ENCODE measurements around the gene SYTL3. TPM values are rescaled to one million over a fixed set of nuclear protein-coding genes. Genes with fewer than 3 reads are reported as not detected.
A peak's percentile ranks its signal among the peaks of the same experiment; 100 is the strongest.

The SYTL3 gene
- total and polyA plus RNA-seq, 2 of the 8 experiments (the other 6 are each of a cell fraction or from before 2014, with no cell fraction given): 0.27 to 0.99 TPM

GRCh38 chr6:158757753-158758090 lies 107.9 kb downstream of the SYTL3 start:
- H4K20me1 ChIP-seq (replicated peaks in 1 of 2; ENCODE audit: control insufficient read depth in 1 of 2, insufficient read depth in 2 of 2, low read length in 2 of 2): no peaks in the 10 kb centered on the region
- H3K23ac ChIP-seq (ENCODE audit: insufficient read length): no peak overlapping the region
- H2BK5ac ChIP-seq (ENCODE audit: low read depth, low read length): 0 out of 2 replicates have a peak overlapping the region, but pooled peaks have one; percentile 44
- peaks cover 0 to 20% (median 9%) of the 10 kb centered on the region in 4 experiments; a peak in 6 of 7 replicates for H3K4me1 ChIP-seq (replicated peaks in 1 of 4; ENCODE audit: control insufficient read depth in 3 of 4, insufficient read depth in 4 of 4, low read length in 3 of 4)
- WGBS, 2 experiments (ENCODE audit: extremely low coverage in 1 of 2, insufficient coverage in 1 of 2, insufficient read length in 1 of 2, insufficient replicate concordance in 2 of 2, low coverage in 1 of 2, low lambda C conversion rate in 2 of 2, missing lambda C conversion rate in 1 of 2): 88% methylated on average over 9 of the region's 9 CpGs; no CpG with 5 or more reads in 1 of the 2 experiments
- H3K79me2 ChIP-seq (ENCODE audit: control insufficient read depth in 1 of 2, insufficient read depth in 2 of 2, low read length in 2 of 2): no peaks in the 10 kb centered on the region
- no peaks in the 10 kb centered on the region for H3K9me3 ChIP-seq (ENCODE audit: insufficient read depth in 2 of 2, low read depth in 1 of 2, low read length in 1 of 2)
- H4K5ac ChIP-seq (ENCODE audit: insufficient read length, low read depth, low read length): no peak overlapping the region
- H3K36me3 ChIP-seq (ENCODE audit: control insufficient read depth in 2 of 4, insufficient read depth in 4 of 4, low read length in 3 of 4): no peaks in the 10 kb centered on the region
- peak overlapping the region; percentile 68 for H3K18ac ChIP-seq (ENCODE audit: extremely low read depth, low read length)
- no peak overlapping the region for H3K4ac ChIP-seq (replicated peaks; ENCODE audit: insufficient read length, low read depth, low read length)
- H3K27me3 ChIP-seq (replicated peaks in 1 of 4; ENCODE audit: control insufficient read depth in 3 of 4, extremely low read depth in 1 of 4, insufficient read depth in 3 of 4, low read length in 3 of 4): no peaks in the 10 kb centered on the region
- H3K56ac ChIP-seq (replicated peaks; ENCODE audit: insufficient read length, low read depth, low read length): no peak overlapping the region
- H3K23me2 ChIP-seq (ENCODE audit: low read depth, low read length): no peaks in the 10 kb centered on the region
- no peaks in the 10 kb centered on the region for H3K79me1 ChIP-seq (ENCODE audit: low read depth, low read length)
- peak; percentile 77 for TF ChIP-seq E2F6 (IDR thresholded peaks at IDR 0.05)
- peak; percentile 39; the same call in 1 of the 2 replicates for TF ChIP-seq MAX (IDR thresholded peaks at IDR 0.05)
- TF ChIP-seq JUN (IDR thresholded peaks at IDR 0.05; ENCODE audit: low read depth, low read length): no peak
- peak overlapping the region; percentile 92; the same call in 1 of the 2 replicates for H2BK12ac ChIP-seq (ENCODE audit: low read depth, low read length)
- POLR2A ChIA-PET (ENCODE audit: partially characterized antibody): interaction anchor here (1.3 to 2.2 kb wide), 5 partner anchors 12 to 60 kb away, joined by 4 to 6 read pairs (median 5); no protein-coding TSS in a partner anchor
- FAIRE-seq: no peak
- H3K4me3 ChIP-seq (ENCODE audit: extremely low read depth in 1 of 4, insufficient read depth in 2 of 4, low read depth in 3 of 4, low read length in 4 of 4): no peak overlapping the region
- H3K4me2 ChIP-seq (ENCODE audit: insufficient read depth in 1 of 2, low read depth in 2 of 2, low read length in 2 of 2): no peak overlapping the region
- H2BK15ac ChIP-seq (ENCODE audit: low read length): no peak overlapping the region
- H2BK20ac ChIP-seq (ENCODE audit: low read length): no peak overlapping the region
- no peak overlapping the region for H3K27ac ChIP-seq (ENCODE audit: low read depth, low read length)
- no peak overlapping the region for H3K14ac ChIP-seq (ENCODE audit: insufficient read length)
- no peak overlapping the region for H2AK5ac ChIP-seq (ENCODE audit: low read depth, low read length)
- no peak overlapping the region for H2AFZ ChIP-seq (ENCODE audit: low read length)
- peak overlapping the region; percentile 47 for H2BK120ac ChIP-seq (replicated peaks; ENCODE audit: low read depth, low read length)
- H3K9ac ChIP-seq (replicated peaks in 1 of 4; ENCODE audit: extremely low read depth in 1 of 4, low read depth in 3 of 4, low read length in 3 of 4): no peak overlapping the region
- peak overlapping the region; percentile 25 for H4K91ac ChIP-seq (replicated peaks; ENCODE audit: insufficient read length, low read length)
- no peak for DNase-seq (ENCODE audit: low read depth in 1 of 2, low spot score in 2 of 2)
- no peak overlapping the region for H4K8ac ChIP-seq (ENCODE audit: extremely low read depth, insufficient read depth, low read length)
- CTCF ChIA-PET (ENCODE audit: partially characterized antibody): interaction anchor here (1.2 to 2.3 kb wide), 3 partner anchors 12 to 201 kb away, joined by 3 to 13 read pairs (median 4); no protein-coding TSS in a partner anchor
